T-cell (primary cell): Measurements from ENCODE around the gene PLAAT4. TPM values are rescaled to one million over a fixed set of nuclear protein-coding genes. Genes with fewer than 3 reads are reported as not detected.

Experiments
- ATAC-seq, 4 experiments: fragments of 200-7000 bp in 3 of 4; fragments of 150-1000 bp in 1 of 4; cut with Tn5 transposase; replicated peaks in 1 of 4; 1 replicate in 3 of 4; 2 replicates in 1 of 4; pipeline ENCODE4 v1.10.0; 2021; ENCODE audit warnings: moderate library complexity in 3 of 4, mild to moderate bottlenecking in 2 of 4, moderate number of reproducible peaks in 1 of 4
- CTCF ChIA-PET, 2 donors: fragments of 300-600 bp; sonication (Branson Sonifier 250); formaldehyde crosslinking; loops; one replicate each; lab custom pipeline; 2022; ENCODE audit warnings: antibody characterized with exemption in 2 of 2; lab: Charles Lee
- POLR2A ChIA-PET, 2 donors: fragments of 300-600 bp; sonication (Branson Sonifier 250); formaldehyde crosslinking; loops; one replicate each; lab custom pipeline; 2022; ENCODE audit warnings: antibody characterized with exemption in 2 of 2; lab: Charles Lee
- DNase-seq, 35 experiments: peaks; one replicate each; pipeline versions ENCODE4 v3.0.0 to v3.0.0-alpha.2; 2013 to 2023
- H3K27ac ChIP-seq: one replicate; pipeline ENCODE4 v1.5.1; 2013; ENCODE audit warnings: low read length
- H3K27me3 ChIP-seq, 2 experiments: replicated peaks in 1 of 2; 1 replicate in 1 of 2; 2 replicates in 1 of 2; pipeline versions ENCODE4 v1.6.1 to v1.7.0; 2013; ENCODE audit warnings: low read length in 1 of 2, mixed read lengths in 1 of 2; ENCODE audit not compliant: control insufficient read depth in 2 of 2, insufficient read depth in 2 of 2; ENCODE audit errors: extremely low read depth in 1 of 2
- H3K36me3 ChIP-seq, 2 donors: 1 replicate in 1 of 2; 2 replicates in 1 of 2; pipeline versions ENCODE4 v1.6.1 to v1.7.0; 2013; ENCODE audit warnings: low read length in 1 of 2; ENCODE audit not compliant: control insufficient read depth in 2 of 2, insufficient read depth in 1 of 2; ENCODE audit errors: extremely low read depth in 1 of 2
- H3K4me1 ChIP-seq, 2 experiments: 1 replicate in 1 of 2; 2 replicates in 1 of 2; pipeline versions ENCODE4 v1.6.1 to v1.7.0; 2013; ENCODE audit warnings: low read length in 2 of 2, mixed read lengths in 1 of 2; ENCODE audit not compliant: insufficient read depth in 2 of 2, control insufficient read depth in 1 of 2; ENCODE audit errors: extremely low read depth in 1 of 2
- H3K4me3 ChIP-seq, 2 donors: 1 replicate in 1 of 2; 2 replicates in 1 of 2; pipeline versions ENCODE4 v1.5.1 to v1.7.0; 2013; ENCODE audit warnings: mild to moderate bottlenecking in 2 of 2, low read length in 1 of 2, moderate library complexity in 1 of 2; ENCODE audit not compliant: control insufficient read depth in 1 of 2; ENCODE audit errors: extremely low read depth in 1 of 2
- H3K9me3 ChIP-seq: 2 replicates; pipeline ENCODE4 v1.7.0; 2013
- H3K27ac Mint-ChIP-seq, 2 donors: one replicate each; pipeline ENCODE4 v1.8.0; 2020 to 2021; ENCODE audit warnings: mild to moderate bottlenecking in 2 of 2, mixed read lengths in 2 of 2
- H3K27me3 Mint-ChIP-seq, 2 donors: one replicate each; pipeline ENCODE4 v1.8.0; 2021 to 2022; ENCODE audit warnings: mixed read lengths in 2 of 2
- H3K36me3 Mint-ChIP-seq: one replicate; pipeline ENCODE4 v1.8.0; 2021; ENCODE audit warnings: mixed read lengths
- H3K4me1 Mint-ChIP-seq, 3 donors: one replicate each; pipeline ENCODE4 v1.8.0; 2020 to 2022; ENCODE audit warnings: mixed read lengths in 3 of 3, mild to moderate bottlenecking in 1 of 3
- H3K4me3 Mint-ChIP-seq, 3 donors: one replicate each; pipeline ENCODE4 v1.8.0; 2020 to 2022; ENCODE audit warnings: mild to moderate bottlenecking in 3 of 3, mixed read lengths in 3 of 3, moderate library complexity in 3 of 3
- H3K9me3 Mint-ChIP-seq, 3 donors: one replicate each; pipeline ENCODE4 v1.8.0; 2020 to 2022; ENCODE audit warnings: mixed read lengths in 3 of 3
- WGBS: methylation state at CpG from one replicate; pipeline ENCODE4 v1.1.5; 2013; ENCODE audit warnings: missing lambda C conversion rate; ENCODE audit not compliant: insufficient coverage; 5-methylcytosine and 5-hydroxymethylcytosine counted together
- total RNA-seq, 35 experiments: library from RNA in 6 of 35; stranded (reverse) in 6 of 35; fragments of 120-200 nt in 1 of 35; gene quantifications; one replicate each; pipeline versions ENCODE4 v1.2.1 to v1.2.4 and lab custom pipeline; 2013 to 2026

The PLAAT4 gene, protein sequence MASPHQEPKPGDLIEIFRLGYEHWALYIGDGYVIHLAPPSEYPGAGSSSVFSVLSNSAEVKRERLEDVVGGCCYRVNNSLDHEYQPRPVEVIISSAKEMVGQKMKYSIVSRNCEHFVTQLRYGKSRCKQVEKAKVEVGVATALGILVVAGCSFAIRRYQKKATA
- total RNA-seq (100 to 1,000 TPM in 4 of 5 donors, 10 to 100 TPM in 1; 90.2 to 144 (median 126) TPM), total RNA-seq (lab: John Stamatoyannopoulos, UW) (4.7 to 124 (median 85.6) reads per million in 29 experiments)
- total RNA-seq (2013) = 295 TPM

DNA sequence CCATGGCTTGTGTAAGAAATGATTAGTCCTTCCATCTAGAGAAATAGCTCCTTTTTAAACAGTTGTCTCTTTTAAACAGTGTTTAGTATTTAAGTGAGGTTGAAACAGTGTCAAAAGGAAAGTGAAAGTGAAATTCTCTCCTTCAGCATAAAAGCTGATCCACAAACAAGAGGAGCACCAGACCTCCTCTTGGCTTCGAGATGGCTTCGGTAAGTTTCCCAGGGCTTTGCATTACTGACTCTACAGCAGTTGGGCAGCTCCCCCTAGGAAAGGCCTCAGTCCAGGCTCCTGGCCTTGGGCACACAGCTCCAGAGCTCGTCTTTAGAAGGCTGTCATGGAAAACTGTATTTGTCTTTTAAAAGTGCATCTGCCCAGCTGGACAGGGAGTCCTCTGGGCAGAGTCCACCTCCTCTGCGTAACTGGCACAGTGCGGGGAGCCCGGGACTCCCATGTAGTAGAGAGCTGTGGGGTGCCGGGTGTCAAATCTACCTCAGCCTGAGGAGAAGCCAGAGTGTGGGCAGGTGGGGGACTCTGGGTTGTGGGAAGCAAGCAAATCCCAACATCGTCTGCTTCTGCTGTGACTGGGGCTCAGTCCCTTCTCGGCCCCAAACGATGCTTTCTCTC, at the start of gene PLAAT4:
TSS of gene PLAAT4 (plus strand) at position 140 of the 624 bp plus-strand sequence. CDS start at position 201, 61 bp downstream.
- peak; percentile 56 to 72 (median 58) for ATAC-seq
- Mint-ChIP-seq H3K4me3 (peak within 1 kb of the TSS; percentile 87 to 92 (median 91)), H3K36me3 (peaks cover 12% of the 10 kb centered on the region)

DNA sequence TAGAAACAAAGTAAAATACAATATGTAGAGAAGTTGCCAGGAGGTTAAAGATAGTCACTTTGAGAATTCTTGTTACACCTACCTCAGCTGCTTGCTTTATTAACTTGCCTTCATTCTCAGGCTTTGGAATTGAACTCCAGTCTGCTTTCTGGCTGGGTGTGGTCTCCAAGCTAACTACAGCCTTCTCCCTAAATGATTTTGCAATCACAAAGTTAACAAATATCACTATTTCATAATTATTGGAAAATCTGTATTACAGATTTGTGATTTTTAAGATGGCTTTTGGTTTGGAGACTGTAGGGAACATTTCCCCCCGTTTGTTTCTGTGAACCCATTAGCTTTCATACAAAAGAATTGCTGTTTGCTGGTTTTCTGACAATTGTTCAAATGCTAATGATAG, 47.8 kb upstream of the PLAAT4 start:
- ChIA-PET POLR2A (no interaction called here), CTCF (interaction anchor here (0.5 to 0.6 kb wide), 2 partner anchors 149 to 250 kb away, joined by 6 to 7 read pairs; no protein-coding TSS in a partner anchor)
- no CpG with 5 or more reads among the region's 1 CpG for WGBS
- Mint-ChIP-seq H3K9me3 (peaks cover 0 to 20% (median 12%) of the 10 kb centered on the region in 3 donors), H3K27me3 (peaks cover 4 to 17% of the 10 kb centered on the region in 2 donors), H3K27ac (no peak overlapping the region), H3K4me1 (peaks cover 11 to 18% (median 15%) of the 10 kb centered on the region in 3 donors), H3K4me3 (no peak overlapping the region), H3K36me3 (peaks cover 3% of the 10 kb centered on the region)
- Histone ChIP-seq H3K9me3 (no peaks in the 10 kb centered on the region), H3K4me1 (peaks cover 3 to 9% of the 10 kb centered on the region in 2 experiments), H3K27ac (no peak overlapping the region), H3K27me3 (peaks cover 0 to 10% of the 10 kb centered on the region in 2 experiments), H3K36me3 (no peaks in the 10 kb centered on the region), H3K4me3 (no peak overlapping the region)
- DNase-seq (no peak), ATAC-seq (no peak)

More for the DNA sequence above, at the start of gene PLAAT4:
- Histone ChIP-seq H3K4me3 (peak within 1 kb of the TSS; percentile 72 to 84), H3K36me3 (peaks cover 0 to 11% of the 10 kb centered on the region in 2 donors), H3K27me3 (no peaks in the 10 kb centered on the region), H3K9me3 (no peaks in the 10 kb centered on the region), H3K4me1 (peaks cover 40 to 84% of the 10 kb centered on the region in 2 experiments), H3K27ac (peak within 1 kb of the TSS; percentile 92)
- 6% methylated on average over 5 of the region's 10 CpGs for WGBS
- Mint-ChIP-seq H3K9me3 (no peaks in the 10 kb centered on the region), H3K4me1 (peaks cover 84 to 90% (median 89%) of the 10 kb centered on the region in 3 donors), H3K27ac (peak within 1 kb of the TSS; percentile 98 to 99), H3K27me3 (no peaks in the 10 kb centered on the region)
- DNase-seq = peak in 19 of 35 experiments; percentile 12 to 73 (median 36)
- ChIA-PET POLR2A (interaction anchor here (0.5 to 2.4 kb wide), 8 partner anchors 15 to 98 kb away, joined by 3 to 20 read pairs (median 4); partner anchors contain the start of gene PLAAT2 (in 1 of the 2)), CTCF (interaction anchor here (0.5 to 1.8 kb wide), 8 partner anchors 13 to 101 kb away, joined by 3 to 10 read pairs (median 3); no protein-coding TSS in a partner anchor)

DNA sequence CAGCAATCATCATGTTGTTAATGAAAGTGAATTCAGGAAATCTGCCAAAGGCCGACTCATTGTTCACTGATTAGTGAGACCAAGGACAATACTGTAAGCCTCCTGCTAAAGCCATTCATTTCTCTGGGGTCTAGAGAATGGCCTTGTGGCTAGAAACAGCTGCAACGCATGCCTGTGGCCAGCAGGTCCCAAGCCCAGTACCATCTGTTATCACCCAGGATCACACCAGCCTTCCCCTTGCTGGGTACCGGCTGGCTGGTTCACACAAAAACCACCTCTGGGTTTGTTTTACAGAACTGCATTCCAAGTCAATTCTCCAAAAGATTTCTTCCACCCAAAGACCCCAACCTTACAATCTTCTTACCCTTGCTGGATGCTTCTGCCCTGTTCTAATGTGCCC, 46.7 kb upstream of the PLAAT4 start:
- Histone ChIP-seq H3K36me3 (no peaks in the 10 kb centered on the region), H3K27ac (no peak overlapping the region), H3K27me3 (peaks cover 0 to 10% of the 10 kb centered on the region in 2 experiments), H3K9me3 (no peaks in the 10 kb centered on the region), H3K4me3 (no peak overlapping the region), H3K4me1 (peaks cover 3 to 9% of the 10 kb centered on the region in 2 experiments)
- WGBS = 75% methylated on average over 1 of the region's 3 CpGs
- H3K36me3 Mint-ChIP-seq = no peaks in the 10 kb centered on the region
- DNase-seq = no peak
- peak overlapping the region in 1 of 2 donors; percentile 35 for H3K27ac Mint-ChIP-seq
- peaks cover 7 to 26% of the 10 kb centered on the region in 2 donors for H3K27me3 Mint-ChIP-seq
- H3K4me1 Mint-ChIP-seq = peaks cover 11 to 18% (median 15%) of the 10 kb centered on the region in 3 donors
- ChIA-PET POLR2A (no interaction called here), CTCF (no interaction called here)
- H3K9me3 Mint-ChIP-seq = peaks cover 0 to 13% (median 9%) of the 10 kb centered on the region in 3 donors
- peak overlapping the region in 2 of 3 donors; percentile 7 to 78 for H3K4me3 Mint-ChIP-seq
- ATAC-seq = no peak

DNA sequence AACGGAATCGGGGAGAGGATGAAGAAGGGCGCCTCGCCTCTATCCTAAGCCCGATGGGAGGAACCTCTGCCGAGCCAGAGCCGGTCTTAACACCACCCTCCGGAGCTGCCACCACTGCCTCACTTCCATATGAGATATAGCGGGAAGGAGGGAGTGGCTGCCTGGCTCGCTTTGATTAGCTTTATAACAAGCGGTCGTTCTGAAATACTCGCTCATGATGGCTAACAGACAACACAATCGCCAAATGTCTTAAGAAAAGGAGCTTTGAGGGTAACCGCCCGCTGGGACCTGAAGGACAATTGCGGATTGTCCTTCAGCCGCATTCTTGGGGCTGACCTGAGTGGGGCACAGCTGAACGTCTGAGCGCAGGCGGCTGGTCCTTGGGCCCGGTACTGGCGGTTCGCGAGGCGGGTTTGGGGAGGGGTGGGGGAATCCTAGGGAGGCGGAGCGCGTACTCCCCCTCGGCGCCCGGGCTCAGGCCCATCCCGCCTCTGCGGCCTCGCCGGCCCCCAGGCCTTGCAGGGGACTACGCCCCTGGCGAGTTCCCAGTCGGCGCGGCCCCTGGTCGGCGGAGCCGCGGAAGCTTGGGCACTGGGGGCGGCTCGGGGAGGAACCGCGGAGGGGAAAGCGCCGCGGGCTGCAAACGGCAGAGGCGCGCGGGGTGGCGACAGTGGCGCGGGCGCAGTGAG, 45.9 kb upstream of the PLAAT4 start, which contains the start of gene PLAAT5:
TSS of gene PLAAT5 (minus strand) at position 617 of the 689 bp plus-strand sequence. CDS start at position 484, 133 bp downstream.
- peaks cover 9 to 24% of the 10 kb centered on the region in 2 donors for H3K27me3 Mint-ChIP-seq
- peak within 1 kb of the TSS; percentile 33 to 57 for H3K4me3 ChIP-seq
- H3K4me1 Mint-ChIP-seq = peaks cover 11 to 18% (median 15%) of the 10 kb centered on the region in 3 donors
- POLR2A ChIA-PET = interaction anchor here in 1 of 2 donors (0.6 kb wide), 1 partner anchor 172 kb away, joined by 5 read pairs; no protein-coding TSS in a partner anchor
- WGBS = 20% methylated on average over 54 of the region's 60 CpGs
- H3K36me3 ChIP-seq = no peaks in the 10 kb centered on the region
- CTCF ChIA-PET = interaction anchor here (0.9 to 1.5 kb wide), 2 partner anchors 10 to 12 kb away, joined by 5 read pairs; no protein-coding TSS in a partner anchor
- no peak within 1 kb of the TSS for H3K27ac ChIP-seq
- peak within 1 kb of the TSS; percentile 78 to 82 (median 78) for H3K4me3 Mint-ChIP-seq
- ATAC-seq = peak in 3 of 4 experiments; percentile 43 to 79 (median 72)
- peaks cover 0 to 10% of the 10 kb centered on the region in 2 experiments for H3K27me3 ChIP-seq
- H3K9me3 Mint-ChIP-seq = peaks cover 0 to 5% (median 2%) of the 10 kb centered on the region in 3 donors
- peak within 1 kb of the TSS in 1 of 2 donors; percentile 35 for H3K27ac Mint-ChIP-seq
- peak in 18 of 35 experiments; percentile 5 to 38 (median 18) for DNase-seq
- no peaks in the 10 kb centered on the region for H3K9me3 ChIP-seq
- H3K4me1 ChIP-seq = peaks cover 3 to 9% of the 10 kb centered on the region in 2 experiments
- no peaks in the 10 kb centered on the region for H3K36me3 Mint-ChIP-seq

DNA sequence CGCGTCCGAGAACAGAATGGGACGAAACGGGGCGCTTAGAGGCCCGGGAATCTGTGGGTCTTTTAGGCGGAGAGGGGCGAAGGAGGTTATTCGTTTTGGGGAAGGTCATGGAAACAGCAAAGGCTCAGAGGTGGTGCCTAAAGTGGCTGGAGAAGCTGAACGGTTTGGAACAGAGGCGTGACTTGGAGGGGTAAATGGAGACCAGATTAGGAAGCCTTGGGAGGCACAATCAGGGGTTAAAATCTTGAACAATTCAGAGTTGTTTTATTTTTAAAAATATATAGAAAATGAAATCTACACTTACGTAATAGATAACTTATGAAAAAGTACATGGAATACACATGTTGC, 45.4 kb upstream of the PLAAT4 start:
- peak overlapping the region; percentile 78 to 82 (median 78) for H3K4me3 Mint-ChIP-seq
- ChIA-PET POLR2A (no interaction called here), CTCF (interaction anchor here (0.9 to 1.5 kb wide), 2 partner anchors 11 to 12 kb away, joined by 5 read pairs; no protein-coding TSS in a partner anchor)
- 1% methylated on average over 9 of the region's 13 CpGs for WGBS
- H3K4me1 Mint-ChIP-seq = peaks cover 11 to 18% (median 15%) of the 10 kb centered on the region in 3 donors
- no peaks in the 10 kb centered on the region for H3K9me3 Mint-ChIP-seq
- no peaks in the 10 kb centered on the region for H3K36me3 Mint-ChIP-seq
- H3K27ac Mint-ChIP-seq = no peak overlapping the region
- Histone ChIP-seq H3K9me3 (no peaks in the 10 kb centered on the region), H3K4me1 (peaks cover 3 to 9% of the 10 kb centered on the region in 2 experiments), H3K27me3 (peaks cover 0 to 10% of the 10 kb centered on the region in 2 experiments), H3K4me3 (peak overlapping the region; percentile 33 to 57), H3K27ac (no peak overlapping the region), H3K36me3 (no peaks in the 10 kb centered on the region)
- peak in 1 of 35 experiments; percentile 22 for DNase-seq
- H3K27me3 Mint-ChIP-seq = peaks cover 12 to 24% of the 10 kb centered on the region in 2 donors
- ATAC-seq = no peak
